Measurements from ENCODE around the gene RMND5B. TPM values are rescaled to one million over a fixed set of nuclear protein-coding genes. Genes with fewer than 3 reads are reported as not detected.

RMND5B gene
- total and polyA plus RNA-seq, 10 of the 15 experiments (the other 5 are each of a cell fraction or from before 2014, with no cell fraction given) = 1.6 to 50.7 (median 30.9) TPM

GRCh38 chr5:178189433-178189832 is 58.6 kb downstream of the RMND5B start:
- H3K9ac ChIP-seq (ENCODE audit: control insufficient read depth, insufficient read depth, low read length) = no peak overlapping the region
- intact Hi-C loops (cut with micrococcal nuclease; ENCODE audit: unreplicated experiment) (no loop called here), in situ Hi-C loops (cut with MboI) (no loop called here)
- ChIA-PET RAD21 (ENCODE audit: unreplicated experiment) (no interaction called here), POLR2A (interaction anchor here (0.7 kb wide), 1 partner anchor 1003 kb away, joined by 3 read pairs; no protein-coding TSS in a partner anchor), SMC1A (ENCODE audit: uncharacterized antibody, unreplicated experiment) (no interaction called here), CTCF (no interaction called here)
- H3K4me3 ChIP-seq = no peak overlapping the region
- no peak overlapping the region for H3K27ac ChIP-seq (ENCODE audit: control insufficient read depth, insufficient read depth)
- DNase-seq (ENCODE audit: low read depth, low spot score) = no peak
- no peaks in the 10 kb centered on the region for H3K79me2 ChIP-seq (ENCODE audit: control insufficient read depth, insufficient read depth, low read length)
- no peaks in the 10 kb centered on the region for H4K20me1 ChIP-seq (ENCODE audit: control insufficient read depth, insufficient read depth)
- H3K27me3 ChIP-seq (replicated peaks in 1 of 2; ENCODE audit: control insufficient read depth in 2 of 2, insufficient read depth in 2 of 2, low read length in 1 of 2) = peaks cover 0 to 5% of the 10 kb centered on the region in 2 experiments; a peak in 3 of 4 replicates
- H3K36me3 ChIP-seq (ENCODE audit: control insufficient read depth in 2 of 2, insufficient read depth in 2 of 2, low read length in 1 of 2) = no peaks in the 10 kb centered on the region
- no peak overlapping the region for H2AFZ ChIP-seq (ENCODE audit: control insufficient read depth, low read depth, low read length)
- H3K9me3 ChIP-seq (replicated peaks; ENCODE audit: control insufficient read depth, insufficient read depth, low read length) = no peaks in the 10 kb centered on the region
- no peak overlapping the region for H3K4me2 ChIP-seq (ENCODE audit: control insufficient read depth, insufficient read depth)
- 17% methylated on average over 2 of the region's 2 CpGs for WGBS (ENCODE audit: insufficient coverage, insufficient replicate concordance, low lambda C conversion rate, missing lambda C conversion rate)
- H3K4me1 ChIP-seq (ENCODE audit: control insufficient read depth, insufficient read depth, low read length) = no peaks in the 10 kb centered on the region
- no peak for FAIRE-seq
- no TSS peak for BruUV-seq (replicated peaks)
- no peak for ATAC-seq
- TF ChIP-seq ZBED1 (IDR thresholded peaks at IDR 0.05; ENCODE audit: borderline replicate concordance) (no peak), MAX (IDR thresholded peaks at IDR 0.05; ENCODE audit: low read depth, low read length) (no peak), RUNX3 (IDR thresholded peaks at IDR 0.05; ENCODE audit: low read length) (no peak), EP300 (IDR thresholded peaks at IDR 0.05; ENCODE audit: borderline replicate concordance in 1 of 2, control insufficient read depth in 1 of 2, low read depth in 2 of 2, low read length in 2 of 2) (no peak), TAF1 (IDR thresholded peaks at IDR 0.05; ENCODE audit: borderline replicate concordance, low read depth, low read length) (no peak), E4F1 (IDR thresholded peaks at IDR 0.05; ENCODE audit: borderline replicate concordance, partially characterized antibody) (no peak), NFIC (IDR thresholded peaks at IDR 0.05; ENCODE audit: low read depth, low read length) (no peak), ATF3 (IDR thresholded peaks at IDR 0.05; ENCODE audit: borderline replicate concordance, extremely low read depth, low read depth, low read length) (no peak), PML (IDR thresholded peaks at IDR 0.05; ENCODE audit: low read length) (no peak), EZH2 (IDR thresholded peaks at IDR 0.05; ENCODE audit: borderline replicate concordance, control insufficient read depth, low read depth, low read length) (no peak), E2F4 (IDR thresholded peaks at IDR 0.05; ENCODE audit: low read depth, low read length) (no peak), KAT2A (conservative IDR thresholded peaks at IDR 0.05; ENCODE audit: control insufficient read depth, low read depth, low read length) (no peak), LARP7 (IDR thresholded peaks at IDR 0.05) (no peak)
- TF ChIP-seq, protein P1, sequence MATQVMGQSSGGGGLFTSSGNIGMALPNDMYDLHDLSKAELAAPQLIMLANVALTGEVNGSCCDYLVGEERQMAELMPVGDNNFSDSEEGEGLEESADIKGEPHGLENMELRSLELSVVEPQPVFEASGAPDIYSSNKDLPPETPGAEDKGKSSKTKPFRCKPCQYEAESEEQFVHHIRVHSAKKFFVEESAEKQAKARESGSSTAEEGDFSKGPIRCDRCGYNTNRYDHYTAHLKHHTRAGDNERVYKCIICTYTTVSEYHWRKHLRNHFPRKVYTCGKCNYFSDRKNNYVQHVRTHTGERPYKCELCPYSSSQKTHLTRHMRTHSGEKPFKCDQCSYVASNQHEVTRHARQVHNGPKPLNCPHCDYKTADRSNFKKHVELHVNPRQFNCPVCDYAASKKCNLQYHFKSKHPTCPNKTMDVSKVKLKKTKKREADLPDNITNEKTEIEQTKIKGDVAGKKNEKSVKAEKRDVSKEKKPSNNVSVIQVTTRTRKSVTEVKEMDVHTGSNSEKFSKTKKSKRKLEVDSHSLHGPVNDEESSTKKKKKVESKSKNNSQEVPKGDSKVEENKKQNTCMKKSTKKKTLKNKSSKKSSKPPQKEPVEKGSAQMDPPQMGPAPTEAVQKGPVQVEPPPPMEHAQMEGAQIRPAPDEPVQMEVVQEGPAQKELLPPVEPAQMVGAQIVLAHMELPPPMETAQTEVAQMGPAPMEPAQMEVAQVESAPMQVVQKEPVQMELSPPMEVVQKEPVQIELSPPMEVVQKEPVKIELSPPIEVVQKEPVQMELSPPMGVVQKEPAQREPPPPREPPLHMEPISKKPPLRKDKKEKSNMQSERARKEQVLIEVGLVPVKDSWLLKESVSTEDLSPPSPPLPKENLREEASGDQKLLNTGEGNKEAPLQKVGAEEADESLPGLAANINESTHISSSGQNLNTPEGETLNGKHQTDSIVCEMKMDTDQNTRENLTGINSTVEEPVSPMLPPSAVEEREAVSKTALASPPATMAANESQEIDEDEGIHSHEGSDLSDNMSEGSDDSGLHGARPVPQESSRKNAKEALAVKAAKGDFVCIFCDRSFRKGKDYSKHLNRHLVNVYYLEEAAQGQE (IDR thresholded peaks at IDR 0.05; ENCODE audit: low read depth, low read length) = no peak
- TF ChIP-seq, protein P2, sequence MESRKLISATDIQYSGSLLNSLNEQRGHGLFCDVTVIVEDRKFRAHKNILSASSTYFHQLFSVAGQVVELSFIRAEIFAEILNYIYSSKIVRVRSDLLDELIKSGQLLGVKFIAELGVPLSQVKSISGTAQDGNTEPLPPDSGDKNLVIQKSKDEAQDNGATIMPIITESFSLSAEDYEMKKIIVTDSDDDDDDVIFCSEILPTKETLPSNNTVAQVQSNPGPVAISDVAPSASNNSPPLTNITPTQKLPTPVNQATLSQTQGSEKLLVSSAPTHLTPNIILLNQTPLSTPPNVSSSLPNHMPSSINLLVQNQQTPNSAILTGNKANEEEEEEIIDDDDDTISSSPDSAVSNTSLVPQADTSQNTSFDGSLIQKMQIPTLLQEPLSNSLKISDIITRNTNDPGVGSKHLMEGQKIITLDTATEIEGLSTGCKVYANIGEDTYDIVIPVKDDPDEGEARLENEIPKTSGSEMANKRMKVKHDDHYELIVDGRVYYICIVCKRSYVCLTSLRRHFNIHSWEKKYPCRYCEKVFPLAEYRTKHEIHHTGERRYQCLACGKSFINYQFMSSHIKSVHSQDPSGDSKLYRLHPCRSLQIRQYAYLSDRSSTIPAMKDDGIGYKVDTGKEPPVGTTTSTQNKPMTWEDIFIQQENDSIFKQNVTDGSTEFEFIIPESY (IDR thresholded peaks at IDR 0.05) = no peak

Measured in GM12878 (cell line).